Epithelial cell of proximal tubule (primary cell): ENCODE data around the gene LIN52. TPM values are rescaled to one million over a fixed set of nuclear protein-coding genes. Genes with fewer than 3 reads are reported as not detected.

ENCODE experiments used
- DNase-seq: peaks from one replicate; pipeline ENCODE4 v3.0.0-alpha.2; 2011; ENCODE audit warnings: low read depth
- H3K4me3 ChIP-seq: 2 replicates; pipeline ENCODE4 v1.5.1; 2011; ENCODE audit warnings: low read depth, mild to moderate bottlenecking, low read length
- CTCF ChIP-seq: conservative IDR thresholded peaks from 2 replicates; pipeline ENCODE4 v1.5.1; 2012; ENCODE audit warnings: low read depth, mild to moderate bottlenecking, low read length
- total RNA-seq: library from RNA; depleted of rRNA; stranded (reverse); fragments of >200 nt; gene quantifications from 2 replicates; pipeline ENCODE4 v1.2.3, GENCODE V29; 2015

LIN52 gene
- total RNA-seq, 1 donor from 2014 or later = 4.6 TPM

- no peak for TF ChIP-seq CTCF
Observed at GRCh38 chr14:74148705-74149104, 63.9 kb downstream of the LIN52 start.

DNA sequence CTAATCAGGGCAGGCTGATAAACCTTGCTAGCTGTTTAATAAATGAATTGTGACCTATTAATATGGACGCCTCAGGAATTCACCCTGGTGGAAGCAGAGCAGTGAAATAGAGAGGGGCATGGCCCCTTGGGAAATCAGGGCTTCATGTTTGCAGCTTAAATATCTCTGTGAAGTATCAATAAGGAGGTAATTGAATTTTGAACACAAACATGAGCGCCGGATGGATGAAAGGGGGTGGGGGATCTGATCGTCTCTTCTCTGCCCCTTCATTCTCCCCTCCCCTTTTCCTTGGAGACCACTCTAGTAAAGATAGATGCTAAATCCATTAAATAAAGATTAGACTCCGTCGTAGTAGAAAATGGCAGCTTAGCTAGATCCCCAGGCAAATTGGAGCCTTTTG lies 70.5 kb downstream of the LIN52 start:
- TF ChIP-seq CTCF = no peak
- no peak for DNase-seq
- H3K4me3 ChIP-seq = no peak overlapping the region

More at GRCh38 chr14:74148705-74149104, 63.9 kb downstream of the LIN52 start:
- no peak overlapping the region for H3K4me3 ChIP-seq
- DNase-seq = no peak

- no peak for DNase-seq
- no peak overlapping the region for H3K4me3 ChIP-seq
- no peak for TF ChIP-seq CTCF
Observed at GRCh38 chr14:74155749-74156148, 71.0 kb downstream of the LIN52 start.

DNA sequence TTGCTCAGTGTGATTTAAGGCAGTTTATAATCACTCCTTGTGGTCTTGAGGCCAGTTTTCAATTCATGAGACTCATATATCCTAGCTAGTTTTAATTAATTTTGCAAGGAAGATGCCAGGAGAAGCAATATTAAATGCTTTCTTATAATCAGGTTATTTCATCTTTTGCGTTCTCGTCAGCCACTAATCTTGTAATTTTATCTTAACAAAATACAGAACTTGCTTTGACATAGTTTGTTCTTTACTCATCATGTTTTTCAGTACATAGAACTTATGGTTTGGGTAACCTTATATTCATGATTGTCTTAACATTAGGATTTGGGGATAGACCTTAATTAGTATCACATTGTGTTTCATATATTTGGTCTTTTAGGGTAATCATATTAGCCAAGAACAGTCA lies 76.0 kb downstream of the LIN52 start:
- H3K4me3 ChIP-seq = no peak overlapping the region
- TF ChIP-seq CTCF = no peak
- no peak for DNase-seq

- DNase-seq = no peak
- peak; percentile 13 for TF ChIP-seq CTCF
- no peak overlapping the region for H3K4me3 ChIP-seq
Observed at GRCh38 chr14:74161526-74162158, 76.9 kb downstream of the LIN52 start.

- H3K4me3 ChIP-seq = no peak overlapping the region
- no peak for DNase-seq
- no peak for TF ChIP-seq CTCF
Observed at GRCh38 chr14:74169906-74170305, 85.2 kb downstream of the LIN52 start.

GRCh38 chr14:74176400-74176793 lies 91.6 kb downstream of the LIN52 start:
- no peak for TF ChIP-seq CTCF
- no peak for DNase-seq
- no peak overlapping the region for H3K4me3 ChIP-seq
